Endothelial cell (in vitro differentiated cells): ENCODE measurements around the gene SLC22A12. TPM values are rescaled to one million over a fixed set of nuclear protein-coding genes. Genes with fewer than 3 reads are reported as not detected.
A peak's percentile ranks its signal among the peaks of the same experiment; 100 is the strongest.

Source experiments
- DNase-seq: peaks from one replicate; pipeline ENCODE4 v3.0.0; 2021; ENCODE audit warnings: low spot score
- H3K27ac Mint-ChIP-seq: one replicate; pipeline ENCODE4 v1.8.0; 2021; ENCODE audit warnings: mixed read lengths, inconsistent platforms; ENCODE audit not compliant: unreplicated experiment
- H3K27me3 Mint-ChIP-seq: one replicate; pipeline ENCODE4 v1.8.0; 2021; ENCODE audit warnings: mild to moderate bottlenecking, moderate library complexity, mixed read lengths, inconsistent platforms; ENCODE audit not compliant: unreplicated experiment
- H3K36me3 Mint-ChIP-seq: one replicate; pipeline ENCODE4 v1.8.0; 2021; ENCODE audit warnings: mild to moderate bottlenecking, low read depth, mixed read lengths, inconsistent platforms; ENCODE audit not compliant: unreplicated experiment
- H3K4me1 Mint-ChIP-seq: one replicate; pipeline ENCODE4 v1.8.0; 2021; ENCODE audit warnings: mild to moderate bottlenecking, mixed read lengths, inconsistent platforms; ENCODE audit not compliant: unreplicated experiment
- H3K4me3 Mint-ChIP-seq: one replicate; pipeline ENCODE4 v1.8.0; 2021; ENCODE audit warnings: mild to moderate bottlenecking, mixed read lengths, inconsistent platforms; ENCODE audit not compliant: unreplicated experiment
- H3K9me3 Mint-ChIP-seq: one replicate; pipeline ENCODE4 v1.8.0; 2021; ENCODE audit warnings: mixed read lengths, inconsistent platforms; ENCODE audit not compliant: unreplicated experiment
- total RNA-seq: library from RNA; stranded (reverse); fragmentation: NEBNext Ultra II Directional; extraction: Animal tissue kit (Norgen Biotek cat#: 25700); gene quantifications from one replicate; pipeline ENCODE4 v1.2.1, GENCODE V29; 2021; ENCODE audit not compliant: unreplicated experiment
- TF ChIP-seq, protein P1 (sequence below): fragments of 200-600 bp; sonication (generic); IDR thresholded peaks from one replicate; pipeline ENCODE4 v1.5.0; 2021; ENCODE audit warnings: antibody characterized with exemption; ENCODE audit not compliant: unreplicated experiment

The SLC22A12 gene
- total RNA-seq, 1 donor from 2014 or later, result not detected

DNA sequence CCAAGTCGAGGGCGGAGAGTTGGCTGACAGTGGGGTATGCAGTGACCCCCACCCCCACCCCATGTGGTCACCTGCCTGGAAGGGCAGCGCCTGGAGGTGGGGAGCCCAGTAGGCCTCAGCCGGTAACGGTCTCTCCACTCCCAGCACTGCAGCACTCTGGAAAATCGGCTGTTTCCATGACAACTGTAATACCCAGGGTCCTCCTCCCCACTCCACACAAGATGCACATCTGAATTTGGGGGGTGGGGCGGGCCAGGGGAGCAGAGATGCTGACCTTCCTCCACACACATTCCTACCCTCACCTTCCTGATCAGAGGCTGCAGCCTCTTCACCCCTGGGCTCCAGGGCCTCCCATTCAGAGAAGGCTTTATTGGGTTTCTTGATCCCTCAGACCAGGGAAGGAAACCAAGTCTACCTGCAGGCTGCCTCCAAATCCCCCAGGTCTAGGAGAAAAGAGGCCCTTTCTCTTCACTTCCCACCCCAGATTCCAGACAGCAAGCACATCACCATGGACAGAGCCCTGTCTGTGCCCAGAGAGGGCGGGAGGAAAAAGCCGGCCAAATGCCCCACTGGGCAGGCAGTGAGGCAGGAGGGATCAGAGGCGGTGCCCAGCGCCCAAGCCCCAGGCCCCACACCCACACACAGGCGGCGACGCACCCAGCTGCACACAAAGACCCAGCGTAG is 46.5 kb downstream of the SLC22A12 start:
- DNase-seq, result no peak
- Mint-ChIP-seq H3K27me3 (peaks cover 7% of the 10 kb centered on the region), H3K9me3 (no peaks in the 10 kb centered on the region), H3K36me3 (peaks cover 8% of the 10 kb centered on the region), H3K4me1 (peaks cover 27% of the 10 kb centered on the region), H3K27ac (no peak overlapping the region), H3K4me3 (peak overlapping the region; percentile 42)
- TF ChIP-seq, protein P1, sequence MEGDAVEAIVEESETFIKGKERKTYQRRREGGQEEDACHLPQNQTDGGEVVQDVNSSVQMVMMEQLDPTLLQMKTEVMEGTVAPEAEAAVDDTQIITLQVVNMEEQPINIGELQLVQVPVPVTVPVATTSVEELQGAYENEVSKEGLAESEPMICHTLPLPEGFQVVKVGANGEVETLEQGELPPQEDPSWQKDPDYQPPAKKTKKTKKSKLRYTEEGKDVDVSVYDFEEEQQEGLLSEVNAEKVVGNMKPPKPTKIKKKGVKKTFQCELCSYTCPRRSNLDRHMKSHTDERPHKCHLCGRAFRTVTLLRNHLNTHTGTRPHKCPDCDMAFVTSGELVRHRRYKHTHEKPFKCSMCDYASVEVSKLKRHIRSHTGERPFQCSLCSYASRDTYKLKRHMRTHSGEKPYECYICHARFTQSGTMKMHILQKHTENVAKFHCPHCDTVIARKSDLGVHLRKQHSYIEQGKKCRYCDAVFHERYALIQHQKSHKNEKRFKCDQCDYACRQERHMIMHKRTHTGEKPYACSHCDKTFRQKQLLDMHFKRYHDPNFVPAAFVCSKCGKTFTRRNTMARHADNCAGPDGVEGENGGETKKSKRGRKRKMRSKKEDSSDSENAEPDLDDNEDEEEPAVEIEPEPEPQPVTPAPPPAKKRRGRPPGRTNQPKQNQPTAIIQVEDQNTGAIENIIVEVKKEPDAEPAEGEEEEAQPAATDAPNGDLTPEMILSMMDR, result no peak

DNA sequence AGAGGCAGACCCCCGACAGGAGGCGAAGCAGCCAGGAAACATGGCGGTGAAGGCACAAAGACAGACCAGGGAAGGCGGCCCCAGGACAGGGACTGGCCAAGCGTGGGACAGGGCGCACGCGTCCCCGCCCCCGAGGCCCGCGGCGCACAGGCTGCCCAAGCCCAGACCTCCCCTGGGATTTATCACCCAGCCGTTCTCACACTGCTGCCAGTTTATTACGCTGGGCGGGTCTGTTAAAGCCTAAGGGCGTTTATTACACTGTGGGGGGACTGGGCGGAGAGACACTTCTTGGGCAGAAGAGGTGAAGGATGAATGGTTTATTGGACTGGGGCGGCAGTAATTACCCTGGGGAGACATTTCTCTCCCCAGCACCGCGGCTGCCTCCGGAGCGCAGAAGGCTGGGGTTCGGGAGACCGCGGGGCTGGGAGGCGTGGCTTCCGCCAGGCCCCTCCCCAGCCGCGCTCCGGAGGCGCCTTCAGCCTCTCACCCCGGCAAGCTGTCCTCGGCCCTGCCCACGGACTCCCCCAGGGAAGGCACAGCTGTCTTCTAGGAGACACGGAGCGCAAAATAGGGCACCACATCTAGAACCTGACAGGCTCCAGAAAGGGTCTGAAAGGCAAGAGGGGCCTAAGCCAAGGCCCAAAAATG is 47.1 kb downstream of the SLC22A12 start:
- no peaks in the 10 kb centered on the region for H3K9me3 Mint-ChIP-seq
- TF ChIP-seq, protein P1, result no peak
- peaks cover 7% of the 10 kb centered on the region for H3K27me3 Mint-ChIP-seq
- H3K36me3 Mint-ChIP-seq, result peaks cover 8% of the 10 kb centered on the region
- H3K4me1 Mint-ChIP-seq, result peaks cover 24% of the 10 kb centered on the region
- H3K4me3 Mint-ChIP-seq, result peak overlapping the region; percentile 69
- no peak overlapping the region for H3K27ac Mint-ChIP-seq
- DNase-seq, result peak; percentile 34

DNA sequence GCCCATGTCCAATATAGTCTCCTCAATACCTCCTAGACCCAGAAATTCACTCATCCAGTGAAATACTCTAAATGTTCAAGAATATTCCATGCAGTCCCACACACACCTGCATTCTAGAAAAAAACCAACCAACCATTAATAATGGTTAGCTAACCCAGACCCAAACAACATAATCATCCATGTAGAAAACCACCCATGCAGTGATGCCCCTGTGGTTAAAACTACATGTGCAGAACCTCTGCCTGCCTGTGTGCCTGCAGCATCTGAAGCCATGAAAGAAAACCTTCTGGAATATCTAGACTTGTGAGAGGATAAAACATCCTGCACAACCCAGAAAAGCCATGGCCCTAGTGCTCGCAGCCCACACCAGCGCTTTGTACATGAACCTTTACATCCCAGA is 47.8 kb downstream of the SLC22A12 start:
- Mint-ChIP-seq H3K27me3 (peaks cover 8% of the 10 kb centered on the region), H3K36me3 (peaks cover 8% of the 10 kb centered on the region), H3K4me1 (peaks cover 17% of the 10 kb centered on the region), H3K9me3 (no peaks in the 10 kb centered on the region), H3K27ac (no peak overlapping the region), H3K4me3 (peak overlapping the region; percentile 84)
- no peak for DNase-seq
- TF ChIP-seq, protein P1, result no peak

DNA sequence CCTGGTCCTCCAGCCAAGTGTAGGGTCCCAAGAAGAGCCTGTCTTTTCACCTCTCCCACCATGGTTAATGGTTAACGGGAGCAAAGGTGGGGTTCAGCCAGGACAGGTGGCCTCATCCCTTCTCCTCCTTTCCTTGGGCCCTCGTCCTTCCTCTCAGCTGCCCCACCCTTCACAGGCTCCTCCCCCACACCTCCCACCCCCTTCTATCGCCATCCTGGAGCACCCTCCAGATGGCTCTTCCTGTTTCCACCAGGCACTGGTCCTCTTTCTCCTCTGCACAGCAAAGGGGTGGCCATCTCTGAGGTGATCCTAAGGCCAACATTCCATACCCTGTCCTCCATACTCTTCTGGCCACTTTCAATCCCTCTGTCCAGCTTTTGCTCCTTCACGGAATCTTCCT is 48.9 kb downstream of the SLC22A12 start:
- Mint-ChIP-seq H3K4me1 (peaks cover 9% of the 10 kb centered on the region), H3K4me3 (no peak overlapping the region), H3K9me3 (no peaks in the 10 kb centered on the region), H3K36me3 (peaks cover 5% of the 10 kb centered on the region), H3K27me3 (peaks cover 10% of the 10 kb centered on the region), H3K27ac (no peak overlapping the region)
- DNase-seq, result no peak
- TF ChIP-seq, protein P1, result no peak
